ENCODE results near the gene ALG6.
"Not testable (repeated sequence)": the region's sequence is repeated elsewhere in the genome, so short reads cannot be mapped to it uniquely, and the experiment has no call there.

Gene ALG6

DNA sequence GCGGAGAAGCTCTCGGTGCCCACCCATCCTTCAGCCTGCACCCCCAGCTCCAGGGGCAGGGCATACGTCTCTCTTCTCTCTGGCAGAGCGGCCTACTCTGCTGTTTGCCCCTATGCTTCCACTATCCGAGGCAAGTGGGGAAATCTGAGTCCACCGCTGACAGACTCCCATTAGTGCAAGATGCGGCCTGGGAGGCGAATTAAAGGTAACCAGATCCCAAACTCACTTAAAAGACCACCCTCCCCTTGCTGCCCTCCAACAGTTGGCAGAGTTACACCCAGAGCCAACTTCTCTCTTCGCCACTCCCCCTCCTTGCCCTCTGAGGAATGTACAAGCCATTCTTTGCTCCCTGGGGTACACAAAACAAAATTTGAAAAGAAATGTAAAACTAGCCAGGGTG is 38.6 kb upstream of the ALG6 start:
- DNase-seq: no peak

DNA sequence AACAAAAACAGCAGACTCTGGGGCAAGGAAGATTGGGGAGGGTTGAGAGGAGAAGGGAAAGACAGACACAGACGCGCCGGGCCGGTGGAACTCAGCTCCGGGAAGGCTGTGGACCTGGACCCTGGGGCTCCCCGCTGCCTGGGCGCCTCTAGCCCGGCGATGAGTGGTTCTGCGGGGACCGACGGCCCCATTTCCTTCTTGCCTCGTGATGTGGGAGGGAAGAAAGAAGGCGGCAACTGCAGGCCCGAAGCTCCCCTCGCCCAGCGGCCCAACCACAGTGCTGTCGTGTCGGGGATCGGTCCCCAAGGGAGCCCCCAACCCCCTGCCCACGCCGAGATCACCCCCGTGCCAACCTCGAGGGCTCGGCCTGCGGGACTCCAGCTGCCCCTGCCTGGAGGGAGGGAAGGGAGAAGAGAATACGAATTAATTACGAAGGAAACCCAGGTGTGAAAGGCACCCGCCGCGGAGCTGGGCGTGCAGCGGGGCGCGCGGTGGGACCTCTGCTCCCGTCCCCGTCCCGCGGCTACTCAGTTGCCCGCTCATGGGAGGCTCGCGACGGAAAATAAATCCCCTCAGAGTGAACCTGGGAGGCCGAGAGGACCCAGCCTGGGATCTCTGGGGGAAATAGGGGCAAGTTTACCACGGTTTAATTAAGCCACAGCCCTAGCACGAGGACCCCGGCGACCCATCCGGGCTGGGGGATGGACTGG is 37.7 kb upstream of the ALG6 start:
- no peak for DNase-seq

DNA sequence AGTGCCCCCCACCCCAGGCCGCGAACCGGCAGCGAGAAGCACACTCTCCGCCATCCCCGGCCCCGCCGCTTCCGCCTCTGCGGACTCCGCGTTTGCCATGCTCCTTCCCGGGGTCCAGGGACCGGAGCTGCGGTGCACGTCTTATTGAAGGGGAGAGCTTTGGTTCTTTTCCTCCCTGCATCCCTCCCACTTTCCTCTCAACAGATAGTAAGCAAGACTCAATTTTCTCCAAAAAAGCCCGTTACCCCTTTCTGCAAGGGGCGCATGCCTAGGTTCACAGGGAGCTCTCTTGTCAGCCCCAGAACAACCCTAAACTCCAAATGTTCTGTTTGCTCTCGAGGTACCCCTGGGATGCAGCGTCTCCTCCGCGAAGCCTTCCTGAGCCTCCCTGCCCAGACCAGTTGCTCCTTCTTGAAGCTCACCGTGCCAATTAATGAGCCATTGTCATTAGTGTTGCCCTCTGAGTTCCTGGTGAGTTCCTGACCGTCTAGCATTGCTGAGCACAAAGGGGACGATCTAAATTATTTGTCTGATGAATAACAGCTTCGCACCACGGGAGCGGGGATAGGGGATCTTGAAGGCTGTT is 37.0 kb upstream of the ALG6 start:
- DNase-seq: no peak

DNA sequence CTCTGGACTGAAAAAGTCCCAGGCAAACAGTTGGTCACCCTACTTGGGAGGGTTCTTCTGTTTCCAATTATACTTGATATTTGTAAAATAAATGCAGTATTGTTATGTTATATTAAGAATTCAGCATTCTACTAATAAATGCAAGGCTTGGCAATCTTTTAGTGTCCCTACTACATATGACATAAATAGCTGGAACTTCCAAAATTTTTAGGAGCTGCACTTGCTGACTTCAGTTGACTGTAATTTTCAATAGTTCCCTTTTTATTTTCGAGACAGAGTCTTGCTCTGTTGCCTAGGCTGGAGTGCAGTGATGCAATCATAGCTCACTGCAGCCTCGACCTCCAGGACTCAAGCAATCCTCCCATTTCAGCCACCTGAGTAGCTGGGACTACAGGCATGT is 25.0 kb upstream of the ALG6 start:
- DNase-seq: no peak

DNA sequence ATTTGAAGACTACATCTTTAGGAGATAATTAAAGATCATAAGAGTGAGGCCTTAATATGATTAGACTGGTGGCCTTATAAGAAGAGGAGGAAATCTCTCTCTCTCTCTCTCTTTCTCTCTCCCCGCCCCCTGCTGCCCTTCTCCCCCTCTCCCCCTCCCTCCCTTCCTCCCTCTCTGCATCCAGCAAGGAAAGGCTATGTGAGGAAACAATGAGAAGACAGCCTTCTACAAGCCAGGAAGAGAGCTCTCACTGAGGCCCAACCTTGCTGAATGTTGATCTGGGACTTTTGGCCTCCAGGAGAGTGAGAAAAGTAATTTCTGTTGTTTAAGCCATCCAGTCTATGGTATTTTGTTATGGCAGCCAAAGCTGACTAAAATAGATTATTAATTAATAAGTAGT is 23.5 kb upstream of the ALG6 start:
- no peak for DNase-seq

DNA sequence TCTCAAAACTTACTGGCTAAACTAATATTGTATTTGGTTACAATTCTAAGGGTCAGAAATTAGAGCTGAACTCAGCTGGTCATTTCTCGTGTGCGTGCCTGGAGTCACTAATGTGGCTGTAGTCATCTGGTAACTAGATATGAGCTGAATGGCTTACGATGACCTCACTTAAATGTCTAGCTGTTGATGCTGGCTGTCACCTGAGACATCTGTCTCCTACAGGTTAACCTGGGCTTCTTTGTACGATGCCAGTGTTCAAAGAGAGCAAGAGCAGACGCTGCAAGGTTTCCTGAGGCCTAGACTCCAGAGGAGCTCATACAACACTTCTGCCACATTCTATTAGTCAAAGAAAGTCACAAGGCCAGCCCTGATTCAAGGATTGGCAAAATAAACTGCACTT is 17.1 kb upstream of the ALG6 start:
- DNase-seq: no peak

DNA sequence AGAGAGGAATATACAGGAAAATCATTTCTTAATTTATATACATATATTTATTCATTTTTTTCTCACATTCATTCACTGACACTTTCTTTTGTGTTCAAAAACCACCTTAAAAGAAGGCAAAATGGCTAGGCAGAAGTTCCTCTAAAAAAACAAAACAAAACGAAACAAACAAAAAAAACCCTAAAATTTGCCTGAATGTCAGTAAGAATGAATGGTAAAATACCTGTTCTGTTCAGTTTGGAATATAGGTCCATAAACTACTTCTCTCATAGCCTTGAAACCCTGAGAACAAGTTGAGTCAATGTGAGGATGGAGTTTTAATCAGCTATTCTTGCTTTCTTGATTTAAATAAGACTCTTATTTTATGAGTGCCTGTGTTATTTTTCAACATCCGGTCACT is 14.7 kb upstream of the ALG6 start:
- no peak for DNase-seq

DNA sequence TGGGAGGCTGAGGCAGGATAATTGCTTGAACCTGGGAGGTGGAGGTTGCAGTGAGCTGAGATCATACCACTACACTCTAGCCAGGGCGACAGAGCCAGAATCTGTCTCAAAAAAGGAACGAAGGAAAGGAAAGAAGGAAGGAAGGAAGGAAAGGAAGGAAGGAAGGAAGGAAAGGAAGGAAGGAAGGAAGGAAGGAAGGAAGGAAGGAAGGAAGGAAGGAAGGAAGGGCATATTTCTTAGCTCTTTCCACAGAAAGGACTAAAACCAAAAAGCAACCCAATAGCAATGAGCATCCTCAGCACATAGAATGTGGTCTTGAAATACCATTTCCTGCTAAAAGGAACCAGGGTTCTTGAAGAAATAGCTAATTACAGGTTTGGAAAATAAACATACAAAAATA is 11.2 kb upstream of the ALG6 start:
- not testable (repeated sequence) for DNase-seq

DNA sequence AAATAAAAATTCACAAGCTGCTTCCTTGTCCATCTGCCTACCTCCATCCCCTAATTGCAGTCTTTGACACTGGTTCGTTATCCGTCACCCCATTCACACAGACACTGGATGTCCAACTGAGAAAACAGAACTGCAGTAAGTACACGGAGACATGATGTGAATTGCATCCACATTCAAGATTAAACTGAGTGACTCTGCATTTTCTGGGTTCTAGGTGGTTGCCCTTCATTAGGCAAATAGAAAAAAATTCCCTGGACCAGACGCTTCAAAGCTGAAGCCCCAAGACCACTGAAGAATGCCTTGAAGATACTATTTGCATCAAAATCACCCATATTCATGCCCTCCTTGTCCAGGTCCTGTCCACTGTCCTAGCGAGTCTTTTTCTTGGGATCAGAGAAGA is 7.9 kb upstream of the ALG6 start:
- no peak for DNase-seq

DNA sequence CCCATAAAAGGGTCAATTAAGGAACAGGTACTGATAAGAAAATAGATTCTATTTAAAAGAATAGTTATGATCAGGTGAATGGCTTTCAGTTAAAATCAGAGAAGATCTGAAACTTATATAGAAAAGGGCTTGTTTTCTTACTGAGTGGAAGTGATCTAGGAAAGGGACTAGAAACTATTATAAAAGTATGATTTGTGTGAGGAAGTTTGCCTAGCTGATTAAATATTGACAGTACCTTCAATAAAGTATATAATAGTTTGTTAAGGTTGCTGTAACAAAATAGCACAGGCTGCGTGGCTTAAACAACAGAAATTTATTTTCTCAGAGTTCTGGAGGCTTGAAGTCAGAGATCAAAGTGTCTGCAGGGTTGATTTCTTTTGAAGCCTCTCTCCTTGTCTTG is 5.4 kb upstream of the ALG6 start:
- DNase-seq: no peak

DNA sequence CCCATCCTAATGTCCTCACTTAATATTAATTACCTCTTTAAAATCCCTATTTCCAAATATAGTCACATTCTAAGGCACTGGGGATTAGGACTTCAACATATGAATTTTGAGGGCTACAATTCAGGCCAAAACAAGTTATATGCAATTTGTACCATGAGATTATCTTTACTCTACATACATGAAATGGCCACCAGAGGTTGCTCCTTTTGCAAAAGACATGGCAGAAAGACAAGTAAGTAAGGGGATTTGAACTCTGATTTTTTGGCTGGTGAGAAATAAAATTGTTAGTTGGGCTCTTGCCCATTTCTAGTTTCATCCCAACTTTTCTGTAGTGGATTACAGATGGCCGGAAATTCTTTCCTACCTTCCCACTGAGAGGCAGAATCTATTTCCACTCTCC is 4.8 kb upstream of the ALG6 start:
- no peak for DNase-seq

DNA sequence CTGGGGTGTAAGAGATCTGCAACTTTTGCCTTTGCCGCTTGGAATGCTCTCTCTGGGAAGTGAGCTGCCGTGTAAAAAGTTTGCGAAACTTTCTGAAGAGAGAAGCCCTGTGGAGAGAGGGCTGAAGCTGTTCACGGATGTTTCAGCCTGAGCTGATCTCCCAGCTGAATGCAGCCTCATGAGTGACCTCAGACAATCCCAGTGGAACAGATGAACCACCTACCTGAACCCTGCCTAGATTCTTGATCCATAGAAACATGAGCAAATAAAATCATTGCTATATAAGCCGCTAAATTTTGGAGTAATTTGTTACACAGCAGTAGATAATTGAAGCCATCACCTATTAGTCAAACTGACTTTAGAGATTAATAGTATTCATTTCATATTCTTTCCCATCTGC is 4.4 kb upstream of the ALG6 start:
- DNase-seq: no peak

DNA sequence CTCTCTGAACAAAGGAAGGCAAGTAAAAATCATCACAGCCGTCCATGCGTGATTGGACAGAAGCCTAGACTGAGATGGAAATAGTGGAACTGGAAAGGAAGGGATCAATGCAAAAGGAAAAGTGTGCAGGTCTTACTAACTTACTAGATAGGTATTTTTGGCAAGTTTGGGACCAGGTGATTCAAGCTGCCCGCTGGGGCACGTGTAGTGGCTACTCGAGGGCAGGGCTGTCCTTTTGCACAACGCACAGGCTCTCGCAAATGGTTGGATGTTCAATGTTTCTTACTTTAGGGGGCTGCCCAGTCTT is 566 bp upstream of the ALG6 start:
- no peak for DNase-seq

DNA sequence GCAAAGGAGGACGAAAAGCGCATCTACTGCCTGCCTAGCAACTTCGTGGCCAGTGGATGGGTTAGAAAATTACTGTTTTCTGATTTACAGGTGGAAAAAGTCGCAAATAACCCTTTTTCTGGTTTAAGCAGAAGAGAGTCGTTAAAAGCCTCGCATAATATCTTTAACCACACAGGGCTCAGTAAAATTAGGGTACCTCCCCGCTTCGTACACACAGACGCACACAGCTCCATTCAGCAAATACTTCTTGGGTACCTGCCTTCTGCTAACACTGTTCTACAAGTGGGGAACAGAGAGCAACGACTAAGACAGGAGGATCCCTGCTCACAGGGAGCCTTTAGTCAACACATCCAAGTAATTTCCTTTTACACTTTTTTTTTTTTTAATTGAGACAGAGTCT is 704 bp downstream of the ALG6 start:
- DNase-seq: no peak

DNA sequence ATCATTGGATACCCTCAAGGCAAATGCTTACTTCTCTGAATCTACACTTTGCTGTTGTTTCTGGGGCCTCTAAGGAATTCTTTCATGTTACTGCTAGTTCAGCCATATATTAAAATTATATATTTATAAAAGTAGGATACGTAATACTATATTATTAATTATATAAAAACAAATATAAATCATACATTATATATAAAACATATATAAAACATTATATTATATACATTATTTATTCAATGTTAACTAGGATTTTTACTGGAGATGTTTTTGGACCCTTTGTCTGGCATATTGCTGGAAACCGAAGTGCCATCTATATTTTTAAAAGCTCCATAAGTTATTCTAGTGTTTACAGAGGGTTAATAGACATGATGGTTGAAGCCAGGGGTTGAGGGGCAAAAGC is 12.2 kb downstream of the ALG6 start:
- DNase-seq: no peak

DNA sequence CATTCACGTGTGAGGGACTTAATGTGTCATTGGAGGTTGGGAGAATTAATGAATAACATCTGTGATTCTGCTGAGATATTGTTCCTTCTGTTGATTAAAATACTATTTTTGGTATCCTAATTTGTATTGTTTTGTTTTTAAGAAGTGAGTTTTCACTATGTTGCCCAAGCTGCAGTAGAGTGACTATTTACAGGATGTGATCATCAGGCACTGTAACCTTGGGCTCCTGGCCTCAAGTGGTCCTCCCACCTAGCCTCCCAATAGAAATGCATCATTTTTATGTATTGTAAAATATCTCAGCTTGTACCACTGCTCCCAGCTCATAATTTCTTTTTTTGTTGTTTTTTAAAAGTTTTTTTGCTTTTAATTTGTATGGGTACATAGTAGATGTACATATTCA is 14.3 kb downstream of the ALG6 start:
- DNase-seq: no peak

DNA sequence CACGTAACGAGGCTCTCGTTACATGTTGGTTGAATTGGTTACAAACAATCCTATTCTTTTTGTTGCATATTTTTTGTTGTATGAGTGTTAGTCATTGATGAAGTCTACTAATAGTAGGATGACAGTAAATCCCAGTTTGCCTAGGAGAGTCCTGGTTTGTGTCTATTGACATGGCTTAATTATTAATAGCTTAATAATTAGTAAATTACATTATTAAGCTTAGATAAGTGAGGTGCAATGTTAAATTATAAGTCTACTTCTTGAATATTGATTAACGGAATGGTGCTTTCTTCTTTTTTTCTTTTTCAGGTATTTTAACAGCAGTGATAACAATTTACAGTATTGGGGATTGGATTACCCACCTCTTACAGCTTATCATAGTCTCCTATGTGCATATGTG is 34.5 kb downstream of the ALG6 start:
- no peak for DNase-seq

DNA sequence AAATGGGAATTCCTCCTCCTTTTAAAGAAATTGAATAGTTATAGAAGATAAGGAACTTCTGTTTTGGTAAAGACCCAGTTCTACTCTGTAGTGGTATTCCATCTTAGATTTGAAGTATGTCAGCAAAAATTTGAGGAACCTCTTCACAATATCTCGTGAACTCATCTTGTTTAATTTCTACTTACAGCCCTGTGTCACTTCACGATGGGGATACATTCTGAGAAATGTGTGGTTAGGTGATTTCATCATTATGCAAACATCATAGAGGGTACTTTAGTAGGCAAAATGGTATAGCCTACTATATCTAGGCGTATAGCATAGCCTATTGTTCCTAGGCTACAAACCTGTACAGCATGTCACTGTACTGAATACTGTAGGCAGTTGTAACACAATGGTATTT is 36.0 kb downstream of the ALG6 start:
- no peak for DNase-seq

DNA sequence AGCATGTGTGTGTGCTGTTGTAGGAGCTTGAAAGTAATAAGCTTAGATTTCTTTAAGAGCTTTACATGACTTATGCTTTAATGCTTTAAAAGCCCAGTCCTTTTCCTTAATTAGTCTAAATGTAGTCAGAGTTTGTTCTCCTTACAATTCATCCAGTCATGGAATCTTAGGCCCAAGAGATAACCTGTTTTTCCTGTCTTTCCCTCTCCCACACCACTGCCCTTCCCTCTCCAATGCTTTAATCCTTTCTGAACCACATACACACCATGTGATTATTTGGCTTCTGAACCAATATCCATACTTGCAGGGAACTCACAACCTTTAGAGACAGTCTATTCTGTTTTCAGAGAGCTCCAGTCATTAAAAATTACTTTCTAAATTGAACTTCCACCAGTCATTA is 37.6 kb downstream of the ALG6 start:
- DNase-seq: no peak

DNA sequence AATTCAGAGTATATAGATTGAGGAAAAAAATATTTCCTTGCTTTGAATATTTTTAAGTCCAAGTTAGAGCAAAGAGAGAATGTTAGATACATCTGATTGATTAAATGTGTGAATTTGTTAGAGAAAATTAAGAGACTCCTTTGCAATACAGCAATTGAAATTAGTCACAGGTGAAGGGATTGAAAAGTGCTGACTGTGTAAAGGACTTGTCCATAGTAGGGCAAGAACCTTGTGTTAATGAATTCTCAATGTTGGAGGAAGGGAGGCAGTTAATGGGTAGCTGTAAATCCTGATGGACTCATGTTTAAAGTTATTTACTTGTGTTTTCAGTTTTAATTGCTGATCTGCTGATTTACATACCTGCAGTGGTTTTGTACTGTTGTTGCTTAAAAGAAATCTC is 38.6 kb downstream of the ALG6 start:
- no peak for DNase-seq

DNA sequence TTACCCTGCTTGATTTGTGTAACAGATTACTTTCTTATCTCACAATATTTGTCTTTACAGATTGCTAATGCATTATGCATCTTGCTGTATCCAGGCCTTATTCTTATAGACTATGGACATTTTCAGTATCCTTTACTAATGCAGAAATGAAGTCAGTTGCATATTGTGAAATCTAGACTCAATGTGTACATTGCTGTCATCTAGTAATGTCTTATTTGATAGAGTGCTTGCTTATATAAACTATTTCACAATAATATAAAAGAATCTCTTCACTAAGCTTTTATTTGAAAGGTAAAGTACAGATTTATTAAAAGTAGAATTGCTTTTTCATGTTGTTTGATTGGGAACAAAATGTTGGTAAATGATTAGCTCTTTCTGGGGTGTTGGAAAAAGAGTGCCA is 39.6 kb downstream of the ALG6 start:
- no peak for DNase-seq

DNA sequence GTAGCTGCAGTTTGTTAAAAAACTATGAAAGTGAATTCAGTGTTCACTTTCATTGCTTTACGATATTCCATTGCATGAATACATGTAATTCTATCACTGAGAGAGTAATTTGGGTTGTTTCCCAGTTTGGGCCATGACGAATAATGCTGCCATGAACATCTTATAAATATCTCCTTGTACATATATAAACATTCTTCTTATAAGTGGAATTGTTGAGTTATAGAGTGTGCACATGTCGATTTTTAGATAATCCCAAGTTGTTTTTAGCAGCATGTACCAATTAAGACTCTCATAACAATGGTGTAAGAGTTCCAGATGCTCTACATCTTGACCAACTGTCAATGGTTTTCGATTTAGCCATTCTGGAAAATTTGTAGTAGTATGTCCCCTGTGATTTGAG is 40.9 kb downstream of the ALG6 start:
- no peak for DNase-seq

DNA sequence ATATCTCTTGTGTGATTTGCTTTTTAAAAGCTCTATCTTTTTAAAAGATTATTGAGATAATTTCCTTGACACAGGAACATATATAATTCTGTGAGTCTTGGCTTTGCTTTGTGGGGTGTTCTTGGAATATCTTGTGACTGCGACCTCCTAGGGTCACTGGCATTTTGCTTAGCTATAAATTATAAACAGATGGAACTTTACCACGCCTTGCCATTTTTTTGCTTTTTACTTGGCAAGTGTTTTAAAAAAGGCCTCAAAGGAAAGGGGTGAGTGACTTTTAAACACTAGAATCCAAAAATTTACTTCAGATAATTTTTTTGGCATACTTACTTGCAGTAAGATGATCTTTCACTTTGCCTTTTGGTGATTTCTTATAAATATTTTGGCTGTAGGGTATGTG is 43.6 kb downstream of the ALG6 start:
- no peak for DNase-seq

DNA sequence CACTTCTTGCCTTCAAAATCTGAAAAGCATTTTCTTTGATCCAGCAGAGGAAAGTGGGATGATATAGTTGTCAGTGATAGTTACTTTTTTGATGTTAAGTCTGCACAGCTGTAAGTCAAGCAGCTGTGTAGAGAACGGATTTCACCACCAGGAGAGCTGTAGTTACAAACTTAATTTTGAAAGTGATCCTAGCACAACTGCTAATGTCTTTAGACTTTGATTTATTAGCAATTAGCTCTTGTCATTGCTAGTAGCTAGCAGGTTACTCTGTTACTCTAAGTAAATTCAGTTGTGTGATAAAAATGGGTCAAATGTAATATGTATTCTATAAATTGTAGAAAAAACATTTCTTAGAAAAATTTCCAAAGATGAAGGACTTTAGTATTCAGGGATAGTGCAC is 46.0 kb downstream of the ALG6 start:
- no peak for DNase-seq

DNA sequence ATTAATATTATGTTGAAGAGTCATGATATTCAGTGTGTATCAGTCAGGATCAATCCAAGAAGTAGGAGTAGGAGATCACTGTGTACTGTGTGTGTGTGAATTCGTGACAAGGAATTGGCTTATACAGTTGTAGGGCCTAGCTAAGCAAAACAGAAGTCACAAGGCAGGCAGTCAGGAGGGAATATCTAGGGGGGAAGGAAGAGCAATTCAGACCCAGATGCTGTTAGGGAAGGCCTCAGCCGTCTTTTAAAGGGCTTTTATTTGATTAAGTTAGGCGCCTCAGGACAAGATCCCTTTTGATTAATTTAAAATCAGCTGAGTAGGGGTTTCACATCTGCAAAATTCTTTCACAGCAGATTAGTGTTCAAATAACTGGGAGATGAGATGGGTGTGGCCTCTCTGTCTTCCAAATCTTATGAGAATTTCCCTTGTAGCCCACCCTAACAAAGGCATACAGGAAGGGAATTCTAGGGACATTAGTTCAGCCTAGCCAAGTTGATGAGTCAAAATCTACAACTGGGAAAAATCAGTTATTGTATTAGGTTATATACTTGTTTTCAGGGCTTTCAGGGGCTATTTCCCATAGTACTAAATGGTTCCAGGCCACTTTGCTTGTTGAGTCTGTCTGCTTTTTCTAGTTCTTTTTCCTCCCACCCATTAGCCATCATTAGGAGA is 47.4 kb downstream of the ALG6 start:
- no peak for DNase-seq
